Kidney (tissue), 14 donors: ENCODE measurements around the gene GYPC. TPM values are rescaled to one million over a fixed set of nuclear protein-coding genes. Genes with fewer than 3 reads are reported as not detected.

ENCODE experiments used
- DNase-seq, 5 donors: peaks; one replicate each; pipeline ENCODE4 v3.0.0-alpha.2; 2013 to 2020
- FAIRE-seq: peaks from 2 replicates; lab custom pipeline; 2012; peaks lifted over from hg19 to GRCh38; lab: Jason Lieb, UNC
- H3K27ac ChIP-seq, 2 donors: one replicate each; pipeline ENCODE4 v1.7.0; 2013; ENCODE audit warnings: low read depth in 2 of 2, low read length in 2 of 2, inconsistent platforms in 1 of 2
- H3K27me3 ChIP-seq: one replicate; pipeline ENCODE4 v1.7.1; 2013; ENCODE audit warnings: low read length, inconsistent platforms; ENCODE audit not compliant: control insufficient read depth, insufficient read depth
- H3K36me3 ChIP-seq, 3 donors: one replicate each; pipeline versions ENCODE4 v1.7.0 to v1.7.1; 2013; ENCODE audit warnings: low read length in 3 of 3, control low read depth in 1 of 3, inconsistent platforms in 1 of 3; ENCODE audit not compliant: insufficient read depth in 3 of 3, control insufficient read depth in 2 of 3
- H3K4me1 ChIP-seq, 3 donors: one replicate each; pipeline versions ENCODE4 v1.7.0 to v1.7.1; 2013; ENCODE audit warnings: low read length in 3 of 3, inconsistent platforms in 1 of 3, low read depth in 1 of 3; ENCODE audit not compliant: control insufficient read depth in 2 of 3, insufficient read depth in 2 of 3
- H3K4me3 ChIP-seq, 3 donors: one replicate each; pipeline versions ENCODE4 v1.7.0 to v1.8.1; 2013; ENCODE audit warnings: low read length in 3 of 3, control low read depth in 1 of 3, inconsistent platforms in 1 of 3
- H3K9ac ChIP-seq, 3 donors: one replicate each; pipeline versions ENCODE4 v1.7.0 to v1.7.1; 2013; ENCODE audit warnings: low read length in 3 of 3, control low read depth in 1 of 3, inconsistent platforms in 1 of 3
- H3K9me3 ChIP-seq, 3 donors: one replicate each; pipeline versions ENCODE4 v1.7.0 to v1.7.1; 2013; ENCODE audit warnings: low read length in 3 of 3, control low read depth in 1 of 3, inconsistent platforms in 1 of 3; ENCODE audit not compliant: control insufficient read depth in 2 of 3, insufficient read depth in 1 of 3
- intact Hi-C: fragments of 100-400 bp; cut with DNase I; formaldehyde crosslinking; loops from one replicate; pipeline ENCODE4 v1.11.1; 2022
- polyA plus RNA-seq: library from polyadenylated mRNA; stranded (reverse); fragments of 350-450 nt; fragmentation: Illumina TruSeq; extraction: RNeasy Lipid Tissue Mini Kit (QIAGEN cat#74804); gene quantifications from one replicate; pipeline ENCODE4 v1.2.3, GENCODE V29; 2014; ENCODE audit warnings: low read depth, low replicate concordance; ENCODE audit not compliant: insufficient read depth
- total RNA-seq: library from RNA; stranded (reverse); fragmentation: NEBNext Ultra II Directional; extraction: Animal tissue kit (Norgen Biotek cat#: 25700); gene quantifications from one replicate; pipeline ENCODE4 v1.2.1, GENCODE V29; 2021
- TF ChIP-seq, protein P1 (sequence below): IDR thresholded peaks from 3 replicates; pipeline ENCODE4 v1.5.1; 2012; ENCODE audit warnings: mild to moderate bottlenecking, moderate library complexity, borderline replicate concordance; ENCODE audit not compliant: insufficient read depth; ENCODE audit errors: extremely low read depth
- donor health status: control.
- donor health status: control.
- donor health status: control.
- donor health status: control.
- donor health status: control.
- donor health status: DM: yes; HTN: yes; CAD: no.
- donor health status: Normal renal cell carcinoma (clear cell type).

GYPC gene
- total and polyA plus RNA-seq, 2 donors from 2014 or later = 51.1 to 61.9 TPM

DNA sequence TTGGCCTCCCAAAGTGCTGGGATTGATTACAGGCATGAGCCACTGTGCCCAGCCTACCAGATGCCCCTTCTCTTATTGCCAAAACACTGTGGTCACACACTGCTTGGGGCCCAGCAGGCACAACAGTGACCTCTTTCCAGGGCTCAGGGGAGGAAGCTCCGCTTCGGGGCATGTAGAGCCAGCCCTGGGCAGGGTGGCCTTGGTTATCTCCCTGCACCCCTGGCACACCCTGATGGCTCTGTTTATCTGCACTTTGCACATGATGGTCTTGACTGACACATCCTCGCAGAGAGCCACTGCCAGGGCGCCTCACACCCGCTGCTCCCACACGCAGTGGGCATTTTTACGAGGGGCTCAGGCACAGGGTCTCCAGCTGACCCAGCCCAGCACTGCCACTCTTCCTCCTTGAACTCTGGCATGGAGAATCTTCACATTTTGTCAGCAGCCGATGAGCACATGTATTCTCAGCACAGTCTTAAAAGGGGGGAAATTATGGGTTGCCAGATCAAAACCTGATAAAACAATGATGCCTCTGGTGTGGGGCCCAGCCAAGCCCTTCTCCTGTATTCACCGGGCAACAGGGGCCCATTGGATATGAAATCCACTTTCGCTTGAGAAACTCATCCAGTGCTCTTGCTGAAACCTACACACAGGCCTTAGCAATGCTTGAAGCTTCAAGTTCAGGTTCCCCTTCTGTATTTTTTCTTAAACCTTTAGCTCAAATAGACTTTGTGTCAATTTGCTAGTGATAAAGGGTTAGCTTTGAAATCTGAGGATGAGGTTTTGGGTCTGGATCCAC, 5.9 kb downstream of the GYPC start:
- H3K27ac ChIP-seq = peak overlapping the region in 1 of 2 donors; percentile 73
- H3K9ac ChIP-seq = no peak overlapping the region
- H3K27me3 ChIP-seq = no peaks in the 10 kb centered on the region
- no peak overlapping the region for H3K4me3 ChIP-seq
- H3K4me1 ChIP-seq = peaks cover 3 to 50% (median 11%) of the 10 kb centered on the region in 3 donors
- no peak for FAIRE-seq
- TF ChIP-seq, protein P1, sequence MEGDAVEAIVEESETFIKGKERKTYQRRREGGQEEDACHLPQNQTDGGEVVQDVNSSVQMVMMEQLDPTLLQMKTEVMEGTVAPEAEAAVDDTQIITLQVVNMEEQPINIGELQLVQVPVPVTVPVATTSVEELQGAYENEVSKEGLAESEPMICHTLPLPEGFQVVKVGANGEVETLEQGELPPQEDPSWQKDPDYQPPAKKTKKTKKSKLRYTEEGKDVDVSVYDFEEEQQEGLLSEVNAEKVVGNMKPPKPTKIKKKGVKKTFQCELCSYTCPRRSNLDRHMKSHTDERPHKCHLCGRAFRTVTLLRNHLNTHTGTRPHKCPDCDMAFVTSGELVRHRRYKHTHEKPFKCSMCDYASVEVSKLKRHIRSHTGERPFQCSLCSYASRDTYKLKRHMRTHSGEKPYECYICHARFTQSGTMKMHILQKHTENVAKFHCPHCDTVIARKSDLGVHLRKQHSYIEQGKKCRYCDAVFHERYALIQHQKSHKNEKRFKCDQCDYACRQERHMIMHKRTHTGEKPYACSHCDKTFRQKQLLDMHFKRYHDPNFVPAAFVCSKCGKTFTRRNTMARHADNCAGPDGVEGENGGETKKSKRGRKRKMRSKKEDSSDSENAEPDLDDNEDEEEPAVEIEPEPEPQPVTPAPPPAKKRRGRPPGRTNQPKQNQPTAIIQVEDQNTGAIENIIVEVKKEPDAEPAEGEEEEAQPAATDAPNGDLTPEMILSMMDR = no peak
- H3K36me3 ChIP-seq = no peaks in the 10 kb centered on the region
- no peaks in the 10 kb centered on the region for H3K9me3 ChIP-seq
- intact Hi-C loops = no loop called here
- no peak for DNase-seq

DNA sequence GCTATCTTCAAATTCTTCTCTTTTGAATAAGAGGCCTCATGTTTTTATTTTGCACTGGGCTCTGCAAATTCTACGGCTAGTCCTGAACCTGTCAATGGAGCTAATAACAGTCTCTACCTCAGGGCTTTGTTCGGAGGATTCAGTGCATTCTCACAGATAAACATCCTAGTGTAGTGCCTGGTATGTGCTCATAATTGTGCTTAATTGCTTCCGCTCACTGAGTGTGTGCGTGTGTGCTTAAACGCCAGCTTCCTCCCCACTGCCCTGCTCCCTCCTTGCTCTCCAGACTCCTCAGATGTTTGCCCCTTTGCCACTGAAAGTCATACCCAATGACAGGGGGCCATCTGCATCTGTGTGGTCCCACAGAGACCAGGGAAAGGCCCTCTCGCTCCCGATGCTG, 6.7 kb downstream of the GYPC start:
- FAIRE-seq = no peak
- H3K9ac ChIP-seq = no peak overlapping the region
- TF ChIP-seq, protein P1 = no peak
- intact Hi-C loops = no loop called here
- DNase-seq = no peak
- peaks cover 2 to 43% (median 13%) of the 10 kb centered on the region in 3 donors for H3K4me1 ChIP-seq
- H3K36me3 ChIP-seq = no peaks in the 10 kb centered on the region
- H3K4me3 ChIP-seq = no peak overlapping the region
- H3K9me3 ChIP-seq = no peaks in the 10 kb centered on the region
- H3K27me3 ChIP-seq = no peaks in the 10 kb centered on the region
- H3K27ac ChIP-seq = peak overlapping the region in 1 of 2 donors; percentile 73

DNA sequence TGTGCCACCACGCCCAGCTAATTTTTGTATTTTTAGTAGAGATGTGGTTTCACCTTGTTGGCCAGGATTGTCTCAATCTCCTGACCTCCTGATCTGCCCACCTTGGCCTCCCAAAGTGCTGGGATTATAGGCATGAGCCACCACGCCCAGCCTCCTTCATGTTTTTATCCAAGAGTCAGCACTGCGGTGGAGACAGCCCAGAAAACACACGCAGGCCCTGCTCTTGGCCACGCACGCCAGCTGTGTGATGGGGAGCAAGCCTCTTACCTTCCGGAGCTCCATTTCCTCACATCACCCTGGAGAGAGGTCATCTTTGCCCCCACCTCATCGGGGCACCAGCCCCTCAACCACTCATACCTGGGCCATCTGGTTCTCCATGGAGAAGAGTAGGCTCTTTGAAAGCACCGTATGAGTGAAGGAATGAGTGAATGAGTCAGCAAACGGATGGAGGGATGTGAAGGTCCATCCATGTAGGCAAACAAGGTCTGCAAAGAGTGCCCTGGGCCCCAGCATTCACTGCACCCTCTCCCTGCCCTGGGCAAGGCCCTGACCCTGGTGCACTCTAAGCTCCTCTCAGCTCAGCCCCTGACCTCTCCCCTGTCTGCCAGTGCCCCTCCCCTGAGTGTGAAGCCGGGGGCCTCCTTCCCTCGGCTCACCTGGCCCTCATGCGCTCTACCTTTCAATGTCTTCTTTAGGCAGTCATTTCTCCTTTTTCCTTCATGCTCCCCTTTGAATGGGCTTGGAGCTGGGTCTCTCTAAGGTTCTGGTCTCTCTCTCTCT, 7.4 kb downstream of the GYPC start:
- Histone ChIP-seq H3K4me3 (no peak overlapping the region), H3K9me3 (no peaks in the 10 kb centered on the region), H3K27ac (no peak overlapping the region), H3K4me1 (peaks cover 0 to 36% (median 13%) of the 10 kb centered on the region in 3 donors), H3K36me3 (no peaks in the 10 kb centered on the region), H3K9ac (no peak overlapping the region), H3K27me3 (no peaks in the 10 kb centered on the region)
- DNase-seq (no peak), FAIRE-seq (no peak)
- intact Hi-C loops = no loop called here
- TF ChIP-seq, protein P1 = no peak
